Loucy (cell line): ENCODE results near the gene GPR18.
A peak's percentile ranks its signal among the peaks of the same experiment; 100 is the strongest.

ENCODE experiments used
- H2AFZ ChIP-seq: fragments of 200-600 bp; sonication (generic); 2 replicates; pipeline ENCODE4 v1.6.0; 2016; ENCODE audit warnings: antibody characterized with exemption, mild to moderate bottlenecking, low read length, moderate library complexity
- H3F3A ChIP-seq: fragments of 200-600 bp; 2 replicates; pipeline ENCODE4 v1.6.0; 2016; ENCODE audit warnings: antibody characterized with exemption, low read depth, mild to moderate bottlenecking
- H3K27me3 ChIP-seq: fragments of 200-600 bp; sonication (generic); 2 replicates; pipeline ENCODE4 v1.6.1; 2014; ENCODE audit warnings: low read length, mild to moderate bottlenecking; ENCODE audit not compliant: insufficient read depth, poor library complexity, severe bottlenecking
- H3K36me3 ChIP-seq: fragments of 200-600 bp; sonication (generic); 2 replicates; pipeline ENCODE4 v1.6.1; 2016; ENCODE audit warnings: low read length; ENCODE audit not compliant: insufficient read depth
- H3K4me1 ChIP-seq: fragments of 200-600 bp; sonication (generic); 2 replicates; pipeline ENCODE4 v1.5.1; 2014; ENCODE audit warnings: low read length, mild to moderate bottlenecking; ENCODE audit not compliant: insufficient read depth, poor library complexity, severe bottlenecking
- H3K4me2 ChIP-seq: fragments of 200-600 bp; sonication (generic); 2 replicates; pipeline ENCODE4 v1.6.0; 2014; ENCODE audit warnings: antibody characterized with exemption, low read length, low read depth, mild to moderate bottlenecking; ENCODE audit not compliant: poor library complexity, severe bottlenecking
- H3K4me3 ChIP-seq: fragments of 200-600 bp; sonication (generic); 2 replicates; pipeline ENCODE4 v1.5.1; 2014; ENCODE audit warnings: low read length, mild to moderate bottlenecking, mixed read lengths; ENCODE audit not compliant: poor library complexity, severe bottlenecking
- H3K79me2 ChIP-seq: fragments of 200-600 bp; sonication (generic); 2 replicates; pipeline ENCODE4 v1.6.1; 2014; ENCODE audit warnings: low read length; ENCODE audit not compliant: insufficient read depth
- H3K9ac ChIP-seq: fragments of 200-600 bp; sonication (generic); 2 replicates; pipeline ENCODE4 v1.6.0; 2014; ENCODE audit warnings: mild to moderate bottlenecking, low read depth, low read length, moderate library complexity; ENCODE audit not compliant: poor library complexity, severe bottlenecking
- H3K9me2 ChIP-seq: fragments of 200-600 bp; sonication (generic); replicated peaks from 2 replicates; pipeline ENCODE4 v1.6.1; 2016; ENCODE audit warnings: low read depth, low read length, mixed read lengths
- H3K9me3 ChIP-seq: fragments of 200-600 bp; sonication (generic); 2 replicates; pipeline ENCODE4 v1.6.1; 2014; ENCODE audit warnings: mild to moderate bottlenecking, antibody characterized with exemption, low read length, low read depth; ENCODE audit not compliant: insufficient read depth
- H4K20me1 ChIP-seq: fragments of 200-600 bp; sonication (generic); 2 replicates; pipeline ENCODE4 v1.6.0; 2014; ENCODE audit warnings: antibody characterized with exemption, low read length, mild to moderate bottlenecking; ENCODE audit not compliant: insufficient read depth, poor library complexity, severe bottlenecking
- EZH2phosphoT487 ChIP-seq: fragments of 200-600 bp; IDR thresholded peaks from 2 replicates; pipeline ENCODE4 v1.6.1; 2018; ENCODE audit warnings: antibody characterized with exemption, mild to moderate bottlenecking, moderate library complexity, borderline replicate concordance
- TF ChIP-seq, protein P1 (sequence below): fragments of 200-600 bp; sonication (generic); conservative IDR thresholded peaks from 2 replicates; pipeline ENCODE4 v1.5.1; 2014; ENCODE audit warnings: mild to moderate bottlenecking, antibody characterized with exemption, low read length

The GPR18 gene

GRCh38 chr13:99208185-99208584 is 50.0 kb downstream of the GPR18 start:
- Histone ChIP-seq H3K9me3 (no peaks in the 10 kb centered on the region), H3K4me2 (peak overlapping the region; percentile 55), H3K9ac (no peak overlapping the region), H4K20me1 (peaks cover 69% of the 10 kb centered on the region), H3F3A (no peaks in the 10 kb centered on the region), H3K9me2 (no peaks in the 10 kb centered on the region), H2AFZ (no peak overlapping the region), H3K36me3 (peaks cover 7% of the 10 kb centered on the region; the same call in 1 of the 2 replicates), H3K4me1 (peaks cover 53% of the 10 kb centered on the region), H3K27me3 (no peaks in the 10 kb centered on the region), H3K79me2 (peaks cover 99% of the 10 kb centered on the region), H3K4me3 (no peak overlapping the region)
- TF ChIP-seq, protein P1, sequence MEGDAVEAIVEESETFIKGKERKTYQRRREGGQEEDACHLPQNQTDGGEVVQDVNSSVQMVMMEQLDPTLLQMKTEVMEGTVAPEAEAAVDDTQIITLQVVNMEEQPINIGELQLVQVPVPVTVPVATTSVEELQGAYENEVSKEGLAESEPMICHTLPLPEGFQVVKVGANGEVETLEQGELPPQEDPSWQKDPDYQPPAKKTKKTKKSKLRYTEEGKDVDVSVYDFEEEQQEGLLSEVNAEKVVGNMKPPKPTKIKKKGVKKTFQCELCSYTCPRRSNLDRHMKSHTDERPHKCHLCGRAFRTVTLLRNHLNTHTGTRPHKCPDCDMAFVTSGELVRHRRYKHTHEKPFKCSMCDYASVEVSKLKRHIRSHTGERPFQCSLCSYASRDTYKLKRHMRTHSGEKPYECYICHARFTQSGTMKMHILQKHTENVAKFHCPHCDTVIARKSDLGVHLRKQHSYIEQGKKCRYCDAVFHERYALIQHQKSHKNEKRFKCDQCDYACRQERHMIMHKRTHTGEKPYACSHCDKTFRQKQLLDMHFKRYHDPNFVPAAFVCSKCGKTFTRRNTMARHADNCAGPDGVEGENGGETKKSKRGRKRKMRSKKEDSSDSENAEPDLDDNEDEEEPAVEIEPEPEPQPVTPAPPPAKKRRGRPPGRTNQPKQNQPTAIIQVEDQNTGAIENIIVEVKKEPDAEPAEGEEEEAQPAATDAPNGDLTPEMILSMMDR = no peak
- TF ChIP-seq EZH2phosphoT487 = no peak

GRCh38 chr13:99207511-99207910 is 50.7 kb downstream of the GPR18 start:
- peaks cover 72% of the 10 kb centered on the region for H4K20me1 ChIP-seq
- peaks cover 99% of the 10 kb centered on the region for H3K79me2 ChIP-seq
- no peak overlapping the region for H2AFZ ChIP-seq
- TF ChIP-seq, protein P1 = no peak
- TF ChIP-seq EZH2phosphoT487 = no peak
- H3K27me3 ChIP-seq = no peaks in the 10 kb centered on the region
- peaks cover 57% of the 10 kb centered on the region for H3K4me1 ChIP-seq
- H3K4me3 ChIP-seq = no peak overlapping the region
- H3K36me3 ChIP-seq = peaks cover 7% of the 10 kb centered on the region; the same call in 1 of the 2 replicates
- H3K9me2 ChIP-seq = no peaks in the 10 kb centered on the region
- peak overlapping the region; percentile 6 for H3K9ac ChIP-seq
- H3K4me2 ChIP-seq = peak overlapping the region; percentile 97
- no peaks in the 10 kb centered on the region for H3K9me3 ChIP-seq
- no peaks in the 10 kb centered on the region for H3F3A ChIP-seq

GRCh38 chr13:99206873-99207272 is 51.3 kb downstream of the GPR18 start:
- Histone ChIP-seq H2AFZ (no peak overlapping the region), H3K9me3 (no peaks in the 10 kb centered on the region), H3K4me1 (peaks cover 62% of the 10 kb centered on the region), H3F3A (no peaks in the 10 kb centered on the region), H3K79me2 (peaks cover 99% of the 10 kb centered on the region), H3K9ac (peak overlapping the region; percentile 6), H3K36me3 (peaks cover 7% of the 10 kb centered on the region; the same call in 1 of the 2 replicates), H3K4me2 (peak overlapping the region; percentile 97), H4K20me1 (peaks cover 72% of the 10 kb centered on the region), H3K4me3 (peak overlapping the region; percentile 16), H3K9me2 (no peaks in the 10 kb centered on the region), H3K27me3 (no peaks in the 10 kb centered on the region)
- no peak for TF ChIP-seq EZH2phosphoT487
- TF ChIP-seq, protein P1 = no peak
